GM19395 (cell line): ENCODE results near the gene M1AP.

Experiments used
- ATAC-seq: cut with Tn5 transposase; IDR thresholded peaks from one replicate; pipeline ENCODE4 v1.9.1; 2021; ENCODE audit warnings: mild to moderate bottlenecking, moderate library complexity; ENCODE audit not compliant: unreplicated experiment

M1AP gene

GRCh38 chr2:74507926-74508520 is 140.1 kb downstream of the M1AP start:
- ATAC-seq, result peak; percentile 23
